Liver (tissue), 9 donors: ENCODE results near the gene DTX4. TPM values are rescaled to one million over a fixed set of nuclear protein-coding genes. Genes with fewer than 3 reads are reported as not detected.

ENCODE experiments used
- DNase-seq: peaks from one replicate; pipeline ENCODE4 v3.0.0-alpha.2; 2017; ENCODE audit warnings: low spot score
- H3K27ac ChIP-seq, 2 donors: one replicate each; pipeline ENCODE4 v1.7.0; 2013; ENCODE audit warnings: inconsistent platforms in 2 of 2, low read length in 2 of 2, control low read depth in 1 of 2, low read depth in 1 of 2, mild to moderate bottlenecking in 1 of 2
- H3K27me3 ChIP-seq, 4 donors: one replicate each; pipeline versions ENCODE4 v1.6.1 to v1.7.0; 2013; ENCODE audit warnings: low read length in 3 of 4, inconsistent platforms in 1 of 4, mild to moderate bottlenecking in 1 of 4, moderate library complexity in 1 of 4; ENCODE audit not compliant: control insufficient read depth in 4 of 4, insufficient read depth in 4 of 4
- H3K36me3 ChIP-seq, 4 donors: one replicate each; pipeline versions ENCODE4 v1.6.1 to v1.7.0; 2013; ENCODE audit warnings: low read length in 3 of 4, mild to moderate bottlenecking in 3 of 4, low read depth in 1 of 4, moderate library complexity in 1 of 4; ENCODE audit not compliant: control insufficient read depth in 4 of 4, insufficient read depth in 3 of 4
- H3K4me1 ChIP-seq, 4 donors: one replicate each; pipeline versions ENCODE4 v1.6.1 to v1.7.0; 2013; ENCODE audit warnings: low read length in 3 of 4, mild to moderate bottlenecking in 3 of 4, moderate library complexity in 1 of 4; ENCODE audit not compliant: control insufficient read depth in 4 of 4, insufficient read depth in 4 of 4
- H3K4me3 ChIP-seq, 3 donors: one replicate each; pipeline versions ENCODE4 v1.6.1 to v1.7.0; 2013; ENCODE audit warnings: low read length in 3 of 3, control low read depth in 1 of 3, low read depth in 1 of 3, mild to moderate bottlenecking in 1 of 3
- H3K9ac ChIP-seq, 2 donors: one replicate each; pipeline ENCODE4 v1.7.0; 2013; ENCODE audit warnings: low read length in 2 of 2, mild to moderate bottlenecking in 2 of 2, moderate library complexity in 2 of 2, control low read depth in 1 of 2, low read depth in 1 of 2
- H3K9me3 ChIP-seq, 4 donors: one replicate each; pipeline versions ENCODE4 v1.6.1 to v1.7.0; 2013; ENCODE audit warnings: low read length in 3 of 4; ENCODE audit not compliant: control insufficient read depth in 4 of 4
- ATF3 ChIP-seq: IDR thresholded peaks from 2 replicates; pipeline ENCODE4 v1.6.1; 2016; ENCODE audit warnings: antibody characterized with exemption
- EGR1 ChIP-seq, 2 donors: IDR thresholded peaks; 2 replicates each; pipeline ENCODE4 v1.6.1; 2016 to 2018; ENCODE audit warnings: antibody characterized with exemption in 2 of 2, low read depth in 2 of 2
- FOXA1 ChIP-seq: IDR thresholded peaks from 2 replicates; pipeline ENCODE4 v1.6.1; 2016; ENCODE audit warnings: antibody characterized with exemption
- GABPA ChIP-seq, 2 donors: IDR thresholded peaks in 1 of 2; conservative IDR thresholded peaks in 1 of 2; 2 replicates each; pipeline ENCODE4 v1.6.1; 2016; ENCODE audit warnings: antibody characterized with exemption in 2 of 2, mild to moderate bottlenecking in 1 of 2, moderate library complexity in 1 of 2
- HNF4A ChIP-seq, 2 donors: conservative IDR thresholded peaks; 2 replicates each; pipeline ENCODE4 v1.6.1; 2016; ENCODE audit warnings: antibody characterized with exemption in 2 of 2, mild to moderate bottlenecking in 2 of 2
- HNF4G ChIP-seq: IDR thresholded peaks from 2 replicates; pipeline ENCODE4 v1.6.1; 2016; ENCODE audit warnings: antibody characterized with exemption
- JUND ChIP-seq, 2 donors: IDR thresholded peaks; 2 replicates each; pipeline ENCODE4 v1.6.1; 2016; ENCODE audit warnings: antibody characterized with exemption in 2 of 2
- MAX ChIP-seq: IDR thresholded peaks from 2 replicates; pipeline ENCODE4 v1.6.1; 2016; ENCODE audit warnings: antibody characterized with exemption
- NR2F2 ChIP-seq: IDR thresholded peaks from 2 replicates; pipeline ENCODE4 v1.6.1; 2016; ENCODE audit warnings: antibody characterized with exemption
- RAD21 ChIP-seq, 2 donors: IDR thresholded peaks; 2 replicates each; pipeline ENCODE4 v1.6.1; 2016; ENCODE audit warnings: antibody characterized with exemption in 2 of 2, mild to moderate bottlenecking in 2 of 2
- SP1 ChIP-seq: IDR thresholded peaks from 2 replicates; pipeline ENCODE4 v1.6.1; 2018; ENCODE audit warnings: antibody characterized with exemption, mild to moderate bottlenecking
- YY1 ChIP-seq: IDR thresholded peaks from 2 replicates; pipeline ENCODE4 v1.6.1; 2016; ENCODE audit warnings: antibody characterized with exemption, mild to moderate bottlenecking
- WGBS: extraction: QIAGEN DNeasy Blood & Tissue Kit; methylation state at CpG from one replicate; pipeline ENCODE4 v1.1.7; 2013; 5-methylcytosine and 5-hydroxymethylcytosine counted together
- polyA plus RNA-seq, 2 donors: library from polyadenylated mRNA; stranded (reverse) in 1 of 2; unstranded in 1 of 2; fragments of 200-250 nt in 1 of 2; fragments of >200 nt in 1 of 2; fragmentation: Nextera tagmentation in 1 of 2; extraction: Ambion mirVana in 1 of 2; gene quantifications; one replicate each; pipeline versions ENCODE4 v1.2.1 to v1.2.3, GENCODE V29; 2013 to 2015
- total RNA-seq, 2 donors: library from RNA; depleted of rRNA; stranded (reverse); fragments of >200 nt; gene quantifications; one replicate each; pipeline ENCODE4 v1.2.3, GENCODE V29; 2014
- TF ChIP-seq, protein P1 (sequence below): fragments of 150-350 bp; IDR thresholded peaks from 2 replicates; pipeline ENCODE4 v1.5.1; 2017; ENCODE audit warnings: improper control_type of control experiment, low read depth, low read length; ENCODE audit not compliant: missing input control
- donor health status: healthy.
- donor health status: healthy.
- donor health status: healthy.
- donor health status: healthy.
- donor health status: healthy.

The DTX4 gene
- total and polyA plus RNA-seq, 4 donors = 7.5 to 21.4 (median 14.3) TPM

DNA sequence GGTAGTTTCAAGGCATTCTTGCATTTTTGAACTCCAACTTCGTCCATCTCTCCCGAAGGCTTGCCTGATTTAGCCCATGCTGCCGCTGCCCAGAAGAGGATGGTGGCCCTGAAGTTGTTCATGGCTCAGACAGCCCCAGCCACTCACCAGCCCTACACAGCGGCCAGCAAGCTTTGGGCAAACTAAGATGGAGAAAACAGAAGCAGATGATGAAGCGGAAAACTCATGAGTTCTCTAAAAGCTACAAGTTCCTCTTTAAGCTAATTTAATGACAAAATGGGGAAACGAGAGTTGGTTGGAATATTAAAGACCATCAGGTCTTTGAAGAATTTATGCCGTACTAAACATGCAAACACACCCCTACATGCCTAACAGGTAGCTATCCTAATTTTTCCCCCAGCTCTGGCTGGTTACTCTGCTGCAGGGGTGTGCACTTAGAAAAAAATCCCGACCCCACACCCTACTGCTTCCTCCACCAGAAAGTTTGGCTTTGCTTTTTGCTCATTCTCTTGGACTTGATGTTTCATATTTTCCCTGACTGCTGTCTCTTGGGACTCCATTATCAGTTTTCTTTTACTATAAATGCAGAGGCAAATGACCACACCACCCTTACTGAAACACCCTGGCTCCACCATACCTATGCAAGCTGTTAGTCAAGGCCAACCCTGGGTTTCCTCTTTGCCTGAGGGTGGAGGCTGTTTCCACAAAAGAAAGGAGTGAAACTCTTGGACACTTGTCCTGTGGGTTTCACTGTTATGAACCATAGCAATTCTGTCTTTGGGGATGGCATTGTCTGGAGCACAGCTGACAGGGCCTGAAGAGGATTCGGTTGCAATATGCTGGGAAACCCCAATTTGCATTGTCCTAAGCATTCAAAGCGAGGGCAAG lies 41.1 kb downstream of the DTX4 start, which contains the start of gene MPEG1:
TSS of gene MPEG1 (minus strand) at position 184 of the 888 bp plus-strand sequence. CDS start at position 122, 62 bp downstream.
- 88% methylated on average over 10 of the region's 10 CpGs for WGBS
- no peak for TF ChIP-seq JUND (IDR thresholded peaks at IDR 0.05)
- no peak for TF ChIP-seq GABPA (IDR thresholded peaks at IDR 0.05 in 1 of 2, conservative IDR thresholded peaks at IDR 0.05 in 1 of 2)
- no peak for TF ChIP-seq YY1
- no peak for TF ChIP-seq NR2F2
- no peak for TF ChIP-seq EGR1 (IDR thresholded peaks at IDR 0.05; ENCODE audit: low read depth in 2 of 2)
- Histone ChIP-seq H3K9ac (no peak within 1 kb of the TSS), H3K27me3 (no peaks in the 10 kb centered on the region), H3K36me3 (no peaks in the 10 kb centered on the region), H3K27ac (no peak within 1 kb of the TSS), H3K4me3 (peak within 1 kb of the TSS in 1 of 3 donors; percentile 0), H3K9me3 (no peaks in the 10 kb centered on the region), H3K4me1 (peaks cover 0 to 5% (median 1%) of the 10 kb centered on the region in 4 donors)
- no peak for DNase-seq

DNA sequence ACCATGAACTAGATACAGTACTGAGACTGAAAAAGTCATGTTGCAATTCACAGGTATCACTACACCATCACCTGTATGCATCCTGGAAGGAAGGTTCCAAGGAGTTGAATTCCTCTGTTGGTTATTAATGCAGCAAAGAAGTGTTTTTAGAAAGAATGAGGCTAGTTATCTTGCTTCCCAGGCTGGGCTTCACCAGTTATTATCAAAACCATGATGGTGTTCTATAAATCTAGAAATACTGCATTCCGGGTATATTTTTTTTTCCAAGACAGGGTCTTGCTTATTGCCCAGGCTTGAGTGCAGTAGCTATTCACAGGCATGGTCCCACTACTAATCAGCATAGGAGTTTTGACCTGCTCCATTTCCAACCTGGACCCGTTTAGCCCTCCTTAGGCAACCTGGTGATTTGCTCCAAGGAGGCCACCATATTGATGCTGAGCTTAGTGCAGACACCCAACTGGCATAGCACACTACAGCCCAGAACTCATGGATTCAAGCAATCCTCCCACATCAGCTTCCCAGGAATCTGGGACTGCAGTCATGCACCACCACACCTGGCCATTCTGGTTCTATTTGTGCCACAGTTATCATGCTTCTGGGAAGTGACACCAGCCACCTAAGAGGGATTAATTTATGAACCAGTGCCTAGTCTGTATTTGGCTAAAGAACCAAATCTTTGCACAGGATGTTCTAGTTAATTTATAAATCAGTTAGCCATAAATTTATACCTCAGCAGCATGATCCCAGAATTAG lies 42.4 kb downstream of the DTX4 start:
- no peaks in the 10 kb centered on the region for H3K4me1 ChIP-seq
- WGBS = 91% methylated on average over 2 of the region's 2 CpGs
- no peak overlapping the region for H3K27ac ChIP-seq

More for the DNA sequence above, 42.4 kb downstream of the DTX4 start:
- TF ChIP-seq HNF4A (conservative IDR thresholded peaks at IDR 0.05) = no peak
- TF ChIP-seq HNF4G = no peak
- TF ChIP-seq, protein P1, sequence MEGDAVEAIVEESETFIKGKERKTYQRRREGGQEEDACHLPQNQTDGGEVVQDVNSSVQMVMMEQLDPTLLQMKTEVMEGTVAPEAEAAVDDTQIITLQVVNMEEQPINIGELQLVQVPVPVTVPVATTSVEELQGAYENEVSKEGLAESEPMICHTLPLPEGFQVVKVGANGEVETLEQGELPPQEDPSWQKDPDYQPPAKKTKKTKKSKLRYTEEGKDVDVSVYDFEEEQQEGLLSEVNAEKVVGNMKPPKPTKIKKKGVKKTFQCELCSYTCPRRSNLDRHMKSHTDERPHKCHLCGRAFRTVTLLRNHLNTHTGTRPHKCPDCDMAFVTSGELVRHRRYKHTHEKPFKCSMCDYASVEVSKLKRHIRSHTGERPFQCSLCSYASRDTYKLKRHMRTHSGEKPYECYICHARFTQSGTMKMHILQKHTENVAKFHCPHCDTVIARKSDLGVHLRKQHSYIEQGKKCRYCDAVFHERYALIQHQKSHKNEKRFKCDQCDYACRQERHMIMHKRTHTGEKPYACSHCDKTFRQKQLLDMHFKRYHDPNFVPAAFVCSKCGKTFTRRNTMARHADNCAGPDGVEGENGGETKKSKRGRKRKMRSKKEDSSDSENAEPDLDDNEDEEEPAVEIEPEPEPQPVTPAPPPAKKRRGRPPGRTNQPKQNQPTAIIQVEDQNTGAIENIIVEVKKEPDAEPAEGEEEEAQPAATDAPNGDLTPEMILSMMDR = no peak
- no peak for TF ChIP-seq RAD21 (IDR thresholded peaks at IDR 0.05)
- TF ChIP-seq EGR1 (IDR thresholded peaks at IDR 0.05; ENCODE audit: low read depth in 2 of 2) = no peak
- no peak for TF ChIP-seq SP1
- TF ChIP-seq MAX = no peak
- no peak for TF ChIP-seq FOXA1
- TF ChIP-seq NR2F2 = no peak
- TF ChIP-seq YY1 = no peak
- no peak for TF ChIP-seq ATF3
- H3K9me3 ChIP-seq = no peaks in the 10 kb centered on the region
- no peak overlapping the region for H3K9ac ChIP-seq
- no peak for DNase-seq
- no peaks in the 10 kb centered on the region for H3K36me3 ChIP-seq
- H3K27me3 ChIP-seq = no peaks in the 10 kb centered on the region
- H3K4me3 ChIP-seq = no peak overlapping the region
